OCI-LY7 (cell line): ENCODE results near the gene SLC9A9. TPM values are rescaled to one million over a fixed set of nuclear protein-coding genes. Genes with fewer than 3 reads are reported as not detected.
A peak's percentile ranks its signal among the peaks of the same experiment; 100 is the strongest.

ENCODE experiments used
- BruUV-seq: library from RNA; stranded (reverse); fragments of 400-500 nt; replicated peaks from 2 replicates; lab custom pipeline; 2021; lab: Mats Ljungman, UMichigan
- CTCF ChIA-PET: fragments of 300-600 bp; sonication (Branson Sonifier 250); formaldehyde crosslinking; loops from one replicate; lab custom pipeline; 2022; ENCODE audit warnings: antibody characterized with exemption; ENCODE audit not compliant: unreplicated experiment; lab: Charles Lee
- POLR2A ChIA-PET: fragments of 300-600 bp; sonication (Branson Sonifier 250); formaldehyde crosslinking; loops from one replicate; lab custom pipeline; 2022; ENCODE audit warnings: antibody characterized with exemption; lab: Charles Lee
- DNase-seq: peaks from one replicate; pipeline ENCODE4 v3.0.0-alpha.2; 2015; ENCODE audit warnings: low spot score
- H2AFZ ChIP-seq: fragments of 200-600 bp; sonication (generic), shearing (Covaris generic); 2 replicates; pipeline ENCODE4 v1.6.1; 2014; ENCODE audit warnings: mild to moderate bottlenecking, antibody characterized with exemption, low read length, moderate library complexity
- H3K27ac ChIP-seq: fragments of 200-600 bp; sonication (generic); 2 replicates; pipeline ENCODE4 v1.5.1; 2014; ENCODE audit warnings: mixed run types, low read depth, mild to moderate bottlenecking, moderate library complexity, low read length, inconsistent platforms; ENCODE audit not compliant: poor library complexity, severe bottlenecking
- H3K36me3 ChIP-seq: fragments of 200-600 bp; sonication (generic); 2 replicates; pipeline ENCODE4 v1.6.1; 2014; ENCODE audit warnings: mild to moderate bottlenecking, antibody characterized with exemption, low read length, moderate library complexity, mixed read lengths; ENCODE audit not compliant: insufficient read depth
- H3K4me1 ChIP-seq: fragments of 200-600 bp; sonication (generic); 2 replicates; pipeline ENCODE4 v1.5.1; 2014; ENCODE audit warnings: mild to moderate bottlenecking, low read length; ENCODE audit not compliant: insufficient read depth, poor library complexity, severe bottlenecking
- H3K4me2 ChIP-seq: fragments of 200-600 bp; sonication (generic); 2 replicates; pipeline ENCODE4 v1.6.1; 2014; ENCODE audit warnings: mild to moderate bottlenecking, low read length
- H3K4me3 ChIP-seq: fragments of 200-600 bp; sonication (generic); 2 replicates; pipeline ENCODE4 v1.5.1; 2014; ENCODE audit warnings: mild to moderate bottlenecking, low read depth, low read length; ENCODE audit not compliant: poor library complexity, severe bottlenecking
- H3K79me2 ChIP-seq: fragments of 200-600 bp; sonication (generic); 2 replicates; pipeline ENCODE4 v1.6.1; 2016; ENCODE audit warnings: low read depth, mild to moderate bottlenecking, low read length, moderate library complexity, mixed read lengths; ENCODE audit not compliant: insufficient read depth
- H3K9me2 ChIP-seq: fragments of 200-600 bp; sonication (generic); 2 replicates; pipeline ENCODE4 v1.6.1; 2016; ENCODE audit warnings: mild to moderate bottlenecking, low read length, mixed read lengths; ENCODE audit not compliant: insufficient read depth
- H3K9me3 ChIP-seq: fragments of 200-600 bp; sonication (generic); 2 replicates; pipeline ENCODE4 v1.6.1; 2014; ENCODE audit warnings: mild to moderate bottlenecking, mixed run types, low read length, mixed read lengths
- H4K20me1 ChIP-seq: fragments of 200-600 bp; sonication (generic); 2 replicates; pipeline ENCODE4 v1.6.1; 2014; ENCODE audit warnings: mild to moderate bottlenecking, antibody characterized with exemption, low read length, moderate library complexity, mixed read lengths; ENCODE audit not compliant: insufficient read depth
- EZH2phosphoT487 ChIP-seq: fragments of 200-600 bp; sonication (generic); IDR thresholded peaks from 2 replicates; pipeline ENCODE4 v1.6.1; 2018; ENCODE audit warnings: low read depth, borderline replicate concordance, mild to moderate bottlenecking, mixed run types, antibody characterized with exemption, low read length, moderate library complexity, mixed read lengths
- intact Hi-C: fragments of 100-400 bp; cut with micrococcal nuclease; formaldehyde crosslinking; loops from one replicate; pipeline ENCODE4 v1.10.0; 2022; ENCODE audit not compliant: unreplicated experiment
- total RNA-seq, 2 experiments: library from RNA; depleted of rRNA in 1 of 2; stranded (reverse); fragments of >200 nt in 1 of 2; shearing (Covaris generic) in 1 of 2; gene quantifications; 2 replicates each; pipeline ENCODE4 v1.2.3, GENCODE V29; 2014 to 2022
- TF ChIP-seq, protein P1 (sequence below): fragments of 200-600 bp; sonication (generic); conservative IDR thresholded peaks from 2 replicates; pipeline ENCODE4 v1.5.1; 2014; ENCODE audit warnings: mild to moderate bottlenecking, antibody characterized with exemption, low read length, moderate library complexity, mixed read lengths

Gene SLC9A9
- total RNA-seq, 2 experiments from 2014 or later, result 9.3 to 14.8 TPM

DNA sequence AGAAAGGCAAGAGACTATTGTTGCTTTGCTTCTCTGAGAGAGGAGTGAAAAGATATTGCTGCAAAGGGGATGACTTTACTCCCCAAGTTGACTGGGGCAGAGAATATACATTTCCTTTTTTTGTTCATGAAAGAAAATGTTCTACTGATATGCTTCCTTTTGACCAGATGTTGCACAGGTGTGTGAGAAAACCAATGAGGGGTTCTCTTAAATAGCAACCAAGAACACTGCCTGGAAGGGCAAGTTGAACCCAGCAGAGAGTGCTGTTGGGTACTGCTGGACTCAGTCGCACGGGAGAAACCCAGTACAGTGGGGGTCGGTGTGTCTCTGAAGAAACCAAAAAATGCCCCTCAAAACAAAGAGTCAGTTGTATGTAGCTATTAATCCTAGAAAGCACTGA lies 627.5 kb downstream of the SLC9A9 start:
- intact Hi-C loops, result loop anchor here (1.0 to 2.0 kb wide), 2 partner anchors 13 to 102 kb away; partner anchors contain the start of gene CHST2

DNA sequence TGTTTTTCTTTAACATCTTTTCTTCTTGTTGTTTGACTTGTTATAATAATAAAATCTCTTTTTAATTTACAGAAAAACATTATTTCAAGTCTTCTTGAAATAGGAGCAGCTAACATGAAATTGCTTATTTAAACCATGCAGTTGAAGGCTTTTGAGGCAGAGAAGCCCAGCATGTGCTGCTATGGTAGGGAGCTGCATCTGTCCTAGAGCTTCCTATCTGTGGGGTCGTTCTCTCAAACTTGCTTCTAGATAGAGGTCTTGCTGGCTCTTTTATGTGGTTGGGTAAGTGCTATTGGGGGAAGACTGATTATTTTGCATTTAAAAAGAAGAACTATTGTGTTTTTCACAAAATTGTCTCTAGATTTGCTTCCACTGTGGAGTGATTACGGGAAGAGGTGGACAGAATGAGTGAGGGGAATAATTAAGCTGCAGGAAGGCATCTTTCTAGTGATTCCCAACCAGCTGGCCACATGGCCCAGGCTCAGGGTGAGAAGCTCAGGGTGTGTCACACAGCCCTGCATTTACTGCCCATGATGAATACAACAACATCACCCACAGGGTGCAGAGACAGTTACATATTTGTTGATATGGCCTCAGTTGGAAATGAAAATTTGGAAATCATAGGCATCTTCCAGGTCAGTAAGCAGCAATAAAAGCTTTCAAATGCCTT lies 630.0 kb downstream of the SLC9A9 start:
- TF ChIP-seq, protein P1, sequence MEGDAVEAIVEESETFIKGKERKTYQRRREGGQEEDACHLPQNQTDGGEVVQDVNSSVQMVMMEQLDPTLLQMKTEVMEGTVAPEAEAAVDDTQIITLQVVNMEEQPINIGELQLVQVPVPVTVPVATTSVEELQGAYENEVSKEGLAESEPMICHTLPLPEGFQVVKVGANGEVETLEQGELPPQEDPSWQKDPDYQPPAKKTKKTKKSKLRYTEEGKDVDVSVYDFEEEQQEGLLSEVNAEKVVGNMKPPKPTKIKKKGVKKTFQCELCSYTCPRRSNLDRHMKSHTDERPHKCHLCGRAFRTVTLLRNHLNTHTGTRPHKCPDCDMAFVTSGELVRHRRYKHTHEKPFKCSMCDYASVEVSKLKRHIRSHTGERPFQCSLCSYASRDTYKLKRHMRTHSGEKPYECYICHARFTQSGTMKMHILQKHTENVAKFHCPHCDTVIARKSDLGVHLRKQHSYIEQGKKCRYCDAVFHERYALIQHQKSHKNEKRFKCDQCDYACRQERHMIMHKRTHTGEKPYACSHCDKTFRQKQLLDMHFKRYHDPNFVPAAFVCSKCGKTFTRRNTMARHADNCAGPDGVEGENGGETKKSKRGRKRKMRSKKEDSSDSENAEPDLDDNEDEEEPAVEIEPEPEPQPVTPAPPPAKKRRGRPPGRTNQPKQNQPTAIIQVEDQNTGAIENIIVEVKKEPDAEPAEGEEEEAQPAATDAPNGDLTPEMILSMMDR, result no peak
- TF ChIP-seq EZH2phosphoT487, result no peak
- Histone ChIP-seq H3K9me2 (no peaks in the 10 kb centered on the region), H3K79me2 (no peaks in the 10 kb centered on the region), H3K4me3 (peak overlapping the region; percentile 24), H3K36me3 (no peaks in the 10 kb centered on the region), H2AFZ (no peak overlapping the region), H3K27ac (peak overlapping the region; percentile 26), H3K9me3 (no peaks in the 10 kb centered on the region; the same call in 1 of the 2 replicates), H4K20me1 (no peaks in the 10 kb centered on the region), H3K4me2 (peak overlapping the region; percentile 56), H3K4me1 (peaks cover 56% of the 10 kb centered on the region)
- peak; percentile 37 for DNase-seq
- no TSS peak for BruUV-seq
- ChIA-PET POLR2A (interaction anchor here (1.0 to 3.2 kb wide), 5 partner anchors 9 to 93 kb away, joined by 3 to 20 read pairs (median 3); no protein-coding TSS in a partner anchor), CTCF (no interaction called here)
- intact Hi-C loops, result no loop called here

More for the DNA sequence above, 627.5 kb downstream of the SLC9A9 start:
- Histone ChIP-seq H4K20me1 (no peaks in the 10 kb centered on the region), H3K9me2 (no peaks in the 10 kb centered on the region), H3K4me3 (no peak overlapping the region), H2AFZ (no peak overlapping the region), H3K4me2 (peak overlapping the region; percentile 59), H3K27ac (peak overlapping the region; percentile 65), H3K9me3 (no peaks in the 10 kb centered on the region; the same call in 1 of the 2 replicates), H3K79me2 (no peaks in the 10 kb centered on the region), H3K36me3 (no peaks in the 10 kb centered on the region), H3K4me1 (peaks cover 56% of the 10 kb centered on the region)
- ChIA-PET CTCF (interaction anchor here (0.6 kb wide), 1 partner anchor 85 kb away, joined by 3 read pairs; no protein-coding TSS in a partner anchor), POLR2A (interaction anchor here (0.7 to 1.0 kb wide), 2 partner anchors 22 kb away, joined by 3 read pairs; no protein-coding TSS in a partner anchor)
- no TSS peak for BruUV-seq
- TF ChIP-seq EZH2phosphoT487, result no peak
- TF ChIP-seq, protein P1, result peak; percentile 50
- DNase-seq, result peak; percentile 82

DNA sequence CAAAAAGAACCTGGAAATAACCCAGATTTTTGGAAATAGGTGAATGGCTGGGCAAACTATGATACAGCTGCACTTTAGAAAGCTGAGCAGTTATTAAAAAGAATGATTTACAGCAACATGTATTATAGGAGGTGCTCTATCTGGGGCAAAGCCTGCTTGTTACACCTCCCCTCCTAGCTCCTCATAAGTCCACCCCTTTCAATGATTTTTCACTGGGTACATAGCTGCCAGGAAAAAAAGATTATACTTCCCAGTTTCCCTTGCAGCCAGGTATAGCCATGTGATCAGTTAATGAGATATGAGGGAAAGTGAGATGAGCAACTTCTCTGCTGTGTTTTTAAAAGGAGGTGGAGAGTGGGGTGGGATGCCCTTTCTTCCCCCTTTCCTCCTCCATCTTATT lies 631.0 kb downstream of the SLC9A9 start:
- Histone ChIP-seq H3K9me3 (no peaks in the 10 kb centered on the region; the same call in 1 of the 2 replicates), H3K36me3 (no peaks in the 10 kb centered on the region), H3K27ac (no peak overlapping the region), H3K4me3 (no peak overlapping the region), H2AFZ (peak overlapping the region; percentile 56; the same call in 1 of the 2 replicates), H3K9me2 (no peaks in the 10 kb centered on the region), H3K4me2 (peak overlapping the region; percentile 47), H4K20me1 (no peaks in the 10 kb centered on the region), H3K79me2 (no peaks in the 10 kb centered on the region), H3K4me1 (peaks cover 56% of the 10 kb centered on the region)
- intact Hi-C loops, result no loop called here
- POLR2A ChIA-PET, result interaction anchor here (0.6 to 3.2 kb wide), 6 partner anchors 10 to 215 kb away, joined by 3 to 20 read pairs (median 4); no protein-coding TSS in a partner anchor
- DNase-seq, result no peak
- no peak for TF ChIP-seq EZH2phosphoT487
- TF ChIP-seq, protein P1, result no peak
- BruUV-seq, result no TSS peak
- CTCF ChIA-PET, result no interaction called here
